GM21786 (cell line): Measurements from ENCODE around the gene ST3GAL6.
"Not testable (repeated sequence)": the region's sequence is repeated elsewhere in the genome, so short reads cannot be mapped to it uniquely, and the experiment has no call there.

Experiments
- ATAC-seq: cut with Tn5 transposase; IDR thresholded peaks from one replicate; pipeline ENCODE4 v1.9.1; 2021; ENCODE audit not compliant: unreplicated experiment

ST3GAL6 gene

GRCh38 chr3:98799479-98799878, 36.3 kb downstream of the ST3GAL6 start:
- no peak for ATAC-seq

GRCh38 chr3:98800401-98800800, 37.3 kb downstream of the ST3GAL6 start:
- no peak for ATAC-seq

DNA sequence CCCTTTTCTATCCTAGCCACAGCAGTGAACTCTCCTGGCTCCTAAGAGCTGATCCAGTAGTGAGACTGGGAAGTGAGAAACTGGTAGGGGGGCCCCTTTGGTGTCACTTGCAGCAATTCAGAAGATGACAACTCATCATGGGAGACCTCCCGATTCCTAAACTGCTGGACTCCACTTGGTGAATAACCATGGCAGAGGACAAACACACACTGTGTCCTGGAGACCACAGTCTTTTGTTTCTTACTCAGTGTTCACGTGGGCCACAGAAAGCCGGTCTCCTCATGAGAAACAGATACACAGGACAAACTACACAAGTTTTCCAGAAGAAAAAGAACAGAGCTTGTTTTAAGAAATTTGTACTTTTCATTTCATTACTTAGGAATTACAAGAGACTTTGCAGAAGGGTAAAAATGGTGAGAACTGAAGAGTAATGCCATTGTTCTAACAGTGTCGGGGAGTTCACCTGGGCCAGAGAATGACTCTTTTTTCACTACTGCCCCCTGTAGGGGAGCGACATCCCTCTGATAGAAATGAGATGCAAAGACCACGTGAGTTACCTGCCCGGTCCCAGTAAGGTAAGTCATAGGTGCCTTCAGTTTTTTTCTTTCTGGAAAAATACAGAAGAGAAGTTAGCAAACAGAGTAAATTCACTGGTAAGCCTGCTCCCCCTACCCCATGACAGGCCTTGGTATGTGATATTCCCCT, 38.1 kb downstream of the ST3GAL6 start:
- ATAC-seq, result no peak

- no peak for ATAC-seq
Observed at GRCh38 chr3:98805571-98805970, 42.4 kb downstream of the ST3GAL6 start.

- ATAC-seq, result no peak
Observed at GRCh38 chr3:98806521-98806920, 43.4 kb downstream of the ST3GAL6 start.

GRCh38 chr3:98807011-98807410, 43.9 kb downstream of the ST3GAL6 start:
- ATAC-seq, result no peak

DNA sequence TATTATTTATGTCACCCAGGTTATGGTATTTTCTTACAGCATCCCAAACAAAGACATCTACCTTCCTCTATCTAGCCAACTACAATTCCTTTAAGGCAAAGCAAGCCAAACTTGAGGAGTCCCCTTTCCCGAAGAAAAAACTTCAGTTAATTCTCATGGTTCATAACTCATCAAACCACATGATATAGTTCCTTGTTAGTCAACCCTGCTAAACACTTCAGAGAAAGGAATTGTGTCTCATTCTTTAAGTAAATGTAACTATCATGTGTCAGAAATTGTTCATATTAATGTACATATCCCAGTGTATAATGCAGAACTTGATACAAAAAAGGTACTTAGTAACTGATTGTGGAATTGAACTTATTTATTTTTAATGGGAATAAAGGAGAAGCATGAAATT, 44.4 kb downstream of the ST3GAL6 start:
- ATAC-seq, result no peak

DNA sequence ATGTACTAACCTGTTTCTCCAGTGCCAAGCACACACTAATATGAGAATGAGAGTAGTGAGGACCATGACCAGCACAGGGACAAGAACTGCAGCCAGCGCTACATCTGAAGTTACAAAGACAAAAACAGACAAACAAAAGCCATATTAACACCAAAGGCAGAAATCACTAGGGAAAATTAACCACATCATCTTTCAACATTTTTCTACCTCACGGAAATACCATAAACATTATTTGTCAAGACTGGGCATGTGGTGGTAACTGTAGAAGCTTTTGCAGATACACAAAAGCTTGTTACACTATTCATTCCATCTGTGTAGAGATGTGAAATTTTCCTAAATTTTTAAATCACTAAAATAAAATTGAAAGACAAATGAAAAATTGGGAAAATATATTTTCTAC, 44.9 kb downstream of the ST3GAL6 start:
- ATAC-seq, result no peak

- no peak for ATAC-seq
Observed at GRCh38 chr3:98809557-98809956, 46.4 kb downstream of the ST3GAL6 start.

DNA sequence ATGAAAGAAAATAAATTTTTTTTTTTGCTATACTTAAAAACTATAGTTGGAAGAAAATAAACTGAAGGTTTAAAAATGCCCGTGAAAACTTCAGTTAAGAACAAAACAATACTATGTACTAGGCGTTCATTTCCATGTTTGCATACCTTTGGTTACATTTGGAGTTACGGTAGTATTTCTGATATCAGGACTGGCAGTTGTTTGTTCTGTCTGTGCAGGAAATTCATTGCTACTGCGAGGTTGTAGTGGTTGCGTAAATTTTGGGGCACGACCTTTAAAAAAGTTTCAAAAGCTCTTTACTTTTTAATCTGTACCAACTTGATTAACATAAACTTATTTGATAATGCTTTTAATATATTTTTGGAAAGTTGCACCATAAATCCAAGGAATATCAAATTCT, 47.9 kb downstream of the ST3GAL6 start:
- ATAC-seq, result no peak

DNA sequence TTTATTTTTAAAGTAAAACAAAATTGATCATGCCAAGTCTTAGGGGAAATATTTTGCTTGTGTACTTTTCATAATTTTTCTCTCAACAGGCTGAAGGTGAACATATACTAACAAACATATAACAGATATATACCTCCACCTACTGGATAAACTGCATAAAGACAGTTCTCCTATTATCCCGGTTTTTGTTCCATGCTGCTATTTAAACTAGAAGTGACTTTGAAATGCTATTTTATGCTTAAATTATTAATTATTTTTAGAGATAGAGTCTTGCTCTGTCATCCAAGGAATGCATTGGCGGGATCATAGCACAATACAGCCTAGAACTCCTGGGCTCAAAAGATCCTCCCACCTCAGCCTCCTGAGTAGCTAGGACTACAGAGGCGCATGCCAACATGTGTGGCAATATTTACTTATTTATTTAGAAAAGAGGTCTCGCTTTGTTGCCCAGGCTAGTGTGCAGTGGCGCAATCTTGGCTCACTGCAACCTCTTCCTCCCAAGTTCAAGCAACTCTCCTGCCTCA, 49.8 kb downstream of the ST3GAL6 start:
- ATAC-seq, result peak; percentile 58

GRCh38 chr3:98814817-98815420, 51.8 kb downstream of the ST3GAL6 start:
- no peak for ATAC-seq

GRCh38 chr3:98817547-98818041, 54.5 kb downstream of the ST3GAL6 start:
- ATAC-seq, result peak; percentile 90

DNA sequence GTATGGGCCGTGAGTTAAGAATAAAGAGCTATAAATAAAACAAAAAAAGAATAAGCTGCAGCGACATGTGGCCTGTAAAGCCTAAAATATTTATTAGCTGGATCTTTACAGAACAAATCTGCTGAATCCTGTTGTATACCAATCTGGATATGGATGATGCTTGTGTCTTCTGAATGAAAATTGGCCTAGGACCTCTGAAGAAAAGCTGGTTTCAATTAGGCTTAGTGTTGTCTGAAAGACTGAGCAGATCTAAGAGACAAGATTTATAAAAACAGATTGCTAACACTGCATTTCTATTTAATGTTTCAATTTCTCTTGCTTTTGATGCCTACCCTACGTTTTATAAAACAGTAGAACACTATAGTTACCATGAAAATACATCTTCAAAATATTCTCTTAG, 57.9 kb downstream of the ST3GAL6 start:
- no peak for ATAC-seq

- no peak for ATAC-seq
Observed at GRCh38 chr3:98823791-98824190, 60.7 kb downstream of the ST3GAL6 start.

GRCh38 chr3:98824256-98824655, 61.1 kb downstream of the ST3GAL6 start:
- ATAC-seq, result no peak

DNA sequence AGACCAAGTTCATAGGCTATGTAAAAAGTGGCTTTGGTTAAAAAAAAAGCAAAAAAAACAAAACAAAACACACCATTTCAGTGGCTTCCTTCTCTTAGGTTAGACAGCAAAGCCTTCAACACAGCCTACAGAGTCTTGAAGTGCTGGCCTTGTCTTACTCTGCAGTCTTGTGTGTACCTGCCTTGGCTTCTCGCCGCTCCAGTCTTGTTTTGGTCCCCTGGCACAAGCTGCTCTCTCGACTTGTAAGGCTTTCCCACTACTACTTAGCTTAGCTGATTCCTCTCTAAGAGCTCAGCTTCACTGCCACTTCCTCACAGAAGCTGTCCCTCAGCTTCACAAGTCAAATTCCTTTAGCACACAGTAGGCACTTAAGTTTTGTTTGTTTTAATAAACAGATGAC, 63.0 kb downstream of the ST3GAL6 start:
- ATAC-seq, result no peak

DNA sequence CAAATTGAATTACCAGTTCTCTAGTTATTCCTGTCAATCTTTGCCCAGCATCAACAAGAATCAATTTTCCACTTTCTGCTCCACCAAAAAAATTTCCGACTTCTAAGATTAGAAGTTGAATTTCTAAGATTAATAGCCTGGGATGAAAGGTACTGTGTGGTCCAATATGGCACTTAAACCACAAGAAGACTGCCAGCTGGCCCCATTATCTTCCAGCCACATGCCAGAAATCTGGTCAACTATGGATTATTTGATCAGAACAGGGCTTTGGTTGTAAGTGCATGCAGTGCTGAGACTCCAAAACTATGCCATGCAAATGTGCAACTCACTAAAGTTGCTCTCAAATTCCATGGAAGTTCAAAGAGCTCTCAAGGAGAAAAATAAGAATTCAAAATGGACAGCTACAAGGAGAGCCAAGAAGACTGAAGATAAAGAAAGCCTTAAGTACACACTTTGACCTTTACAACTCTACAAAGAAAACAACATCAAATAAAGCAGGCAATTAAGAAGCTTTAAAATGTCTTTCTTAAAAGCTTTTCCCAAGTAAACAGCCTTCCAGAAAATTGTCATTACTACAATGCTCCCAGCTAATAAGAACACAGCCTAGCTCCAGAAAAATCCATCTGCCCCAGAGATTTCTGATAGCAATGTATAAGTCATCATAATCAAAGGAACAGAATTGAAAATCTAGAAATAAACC, 64.2 kb downstream of the ST3GAL6 start:
- no peak for ATAC-seq

GRCh38 chr3:98829246-98829832, 66.2 kb downstream of the ST3GAL6 start:
- ATAC-seq, result no peak

- ATAC-seq, result not testable (repeated sequence)
Observed at GRCh38 chr3:98831060-98831459, 67.9 kb downstream of the ST3GAL6 start.

DNA sequence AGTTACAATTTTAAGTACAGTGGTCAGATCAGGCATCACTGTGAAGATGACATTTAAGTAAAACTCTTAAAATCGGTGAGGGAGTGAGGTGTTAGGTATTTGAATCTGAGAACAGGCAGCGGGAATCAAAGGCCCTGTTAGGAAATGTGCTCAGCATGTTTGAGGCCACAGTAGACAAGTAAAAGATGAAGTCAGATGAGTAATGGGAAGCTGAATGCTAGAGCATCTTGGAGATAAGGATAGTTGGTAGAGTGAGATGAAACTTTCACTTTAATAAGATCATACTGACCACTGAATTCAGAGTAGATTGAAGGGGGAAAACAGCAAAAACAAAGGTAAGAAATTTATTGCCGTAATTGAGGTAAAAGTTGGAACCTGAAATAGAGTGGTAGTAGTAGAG, 76.7 kb downstream of the ST3GAL6 start:
- no peak for ATAC-seq
